Measurements from ENCODE around the gene PCBD2. TPM values are rescaled to one million over a fixed set of nuclear protein-coding genes. Genes with fewer than 3 reads are reported as not detected.
A peak's percentile ranks its signal among the peaks of the same experiment; 100 is the strongest.

The PCBD2 gene
- total and polyA plus RNA-seq, 2 of the 4 experiments (the other 2 are of a cell fraction), result 2.2 to 2.7 TPM

DNA sequence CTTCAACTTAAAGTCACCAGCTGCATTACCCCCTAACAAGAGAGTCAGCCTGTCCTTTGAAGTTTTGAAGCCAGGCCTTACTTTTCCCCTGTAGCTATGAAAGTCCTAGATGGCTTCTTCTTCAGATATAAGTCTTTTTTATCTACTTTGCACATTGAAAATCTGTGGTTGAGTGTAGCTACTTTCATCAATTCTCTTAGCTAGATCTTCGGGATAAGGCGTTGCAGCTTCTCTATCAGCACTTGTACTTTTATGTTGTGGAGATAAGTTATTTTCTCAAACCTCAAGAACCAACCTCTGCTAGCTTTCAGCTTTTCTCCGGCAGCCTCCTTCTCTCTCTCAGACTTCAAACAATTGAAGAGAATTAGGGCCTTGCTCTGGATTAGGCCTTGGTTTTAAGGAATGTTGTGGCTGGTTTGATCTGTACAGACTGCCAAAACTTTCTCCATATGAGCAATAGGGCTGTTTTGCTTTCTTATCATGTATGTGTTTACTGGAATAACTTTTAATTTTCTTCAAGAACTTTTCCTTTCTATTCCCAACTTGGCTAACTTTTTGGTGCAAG, 84.4 kb downstream of the PCBD2 start:
- H3K56ac ChIP-seq (ENCODE audit: extremely low read depth, insufficient read depth, low read length), result no peak overlapping the region
- no peak overlapping the region for H3K4ac ChIP-seq (ENCODE audit: low read depth, low read length)
- H3K79me1 ChIP-seq (ENCODE audit: low read depth in 1 of 2, low read length in 2 of 2), result no peaks in the 10 kb centered on the region
- no peak overlapping the region for H4K91ac ChIP-seq (ENCODE audit: insufficient read depth, low read depth, low read length)
- H3K9ac ChIP-seq (ENCODE audit: low read depth, low read length), result no peak overlapping the region
- H4K5ac ChIP-seq (ENCODE audit: low read depth, low read length), result no peak overlapping the region
- no TSS peak for BruUV-seq (replicated peaks)
- H4K20me1 ChIP-seq (ENCODE audit: insufficient read depth, low read length), result no peaks in the 10 kb centered on the region
- H2AK5ac ChIP-seq (ENCODE audit: low read depth, low read length), result no peak overlapping the region
- H2BK120ac ChIP-seq (ENCODE audit: low read depth, low read length), result no peak overlapping the region
- H3K27me3 ChIP-seq (ENCODE audit: control insufficient read depth, insufficient read depth, low read length), result no peaks in the 10 kb centered on the region; the same call in 1 of the 2 replicates
- H3K18ac ChIP-seq (ENCODE audit: low read depth, low read length), result no peak overlapping the region
- in situ Hi-C loops (cut with MboI; ENCODE audit: low sequenced_read_pairs) (no loop called here), intact Hi-C loops (cut with micrococcal nuclease) (no loop called here), dilution Hi-C loops (cut with HindIII; ENCODE audit: low sequenced_read_pairs, unreplicated experiment) (no loop called here)
- H2BK20ac ChIP-seq (ENCODE audit: low read depth, low read length), result no peak overlapping the region
- no peaks in the 10 kb centered on the region for H3K4me1 ChIP-seq (ENCODE audit: control insufficient read depth, insufficient read depth, low read length)
- no peaks in the 10 kb centered on the region for H3K9me3 ChIP-seq (ENCODE audit: control insufficient read depth, insufficient read depth, low read length)
- H3K36me3 ChIP-seq (ENCODE audit: control insufficient read depth, insufficient read depth, low read length), result no peaks in the 10 kb centered on the region
- H2AK9ac ChIP-seq (replicated peaks; ENCODE audit: low read depth, low read length, poor library complexity), result no peak overlapping the region
- no peak overlapping the region for H2AFZ ChIP-seq (replicated peaks; ENCODE audit: low read length, poor library complexity)
- peak; percentile 65; the same call in 1 of the 2 replicates for ATAC-seq (ENCODE audit: low read depth)
- no peak overlapping the region for H3K4me2 ChIP-seq (ENCODE audit: low read depth, low read length)
- no peak overlapping the region for H2BK15ac ChIP-seq (ENCODE audit: low read depth, low read length)
- no peak overlapping the region for H3K14ac ChIP-seq (replicated peaks; ENCODE audit: low read depth, low read length)
- DNase-seq, result peak; percentile 45
- H3K9me1 ChIP-seq (ENCODE audit: insufficient read depth, low read length), result no peaks in the 10 kb centered on the region
- TF ChIP-seq MAFK (IDR thresholded peaks at IDR 0.05; ENCODE audit: low read depth, low read length), result no peak
- no peak for TF ChIP-seq MXI1 (IDR thresholded peaks at IDR 0.05; ENCODE audit: borderline replicate concordance, low read depth, low read length)
- no peak for TF ChIP-seq CEBPB (IDR thresholded peaks at IDR 0.05; ENCODE audit: low read depth, low read length)
- TF ChIP-seq POLR2A (IDR thresholded peaks at IDR 0.05; ENCODE audit: low read depth, low read length), result no peak
- no peak for TF ChIP-seq ELK1 (IDR thresholded peaks at IDR 0.05; ENCODE audit: borderline replicate concordance, low read depth, low read length)
- TF ChIP-seq CHD1 (IDR thresholded peaks at IDR 0.05; ENCODE audit: low read depth, low read length), result no peak
- TF ChIP-seq BHLHE40 (IDR thresholded peaks at IDR 0.05; ENCODE audit: low read depth, low read length), result no peak
- TF ChIP-seq NFE2L2 (IDR thresholded peaks at IDR 0.05; ENCODE audit: low read depth, low read length), result no peak
- TF ChIP-seq RCOR1 (IDR thresholded peaks at IDR 0.05; ENCODE audit: insufficient replicate concordance, low read length), result no peak
- TF ChIP-seq, protein P1, sequence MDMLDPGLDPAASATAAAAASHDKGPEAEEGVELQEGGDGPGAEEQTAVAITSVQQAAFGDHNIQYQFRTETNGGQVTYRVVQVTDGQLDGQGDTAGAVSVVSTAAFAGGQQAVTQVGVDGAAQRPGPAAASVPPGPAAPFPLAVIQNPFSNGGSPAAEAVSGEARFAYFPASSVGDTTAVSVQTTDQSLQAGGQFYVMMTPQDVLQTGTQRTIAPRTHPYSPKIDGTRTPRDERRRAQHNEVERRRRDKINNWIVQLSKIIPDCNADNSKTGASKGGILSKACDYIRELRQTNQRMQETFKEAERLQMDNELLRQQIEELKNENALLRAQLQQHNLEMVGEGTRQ (IDR thresholded peaks at IDR 0.05; ENCODE audit: low read depth, low read length), result no peak
- no peak for TF ChIP-seq RAD21 (IDR thresholded peaks at IDR 0.05; ENCODE audit: low read length)
- no peak for TF ChIP-seq FOS (IDR thresholded peaks at IDR 0.05; ENCODE audit: low read depth, low read length)
- no peak for TF ChIP-seq SMC3 (IDR thresholded peaks at IDR 0.05; ENCODE audit: low read depth, low read length)
- TF ChIP-seq, protein P2, sequence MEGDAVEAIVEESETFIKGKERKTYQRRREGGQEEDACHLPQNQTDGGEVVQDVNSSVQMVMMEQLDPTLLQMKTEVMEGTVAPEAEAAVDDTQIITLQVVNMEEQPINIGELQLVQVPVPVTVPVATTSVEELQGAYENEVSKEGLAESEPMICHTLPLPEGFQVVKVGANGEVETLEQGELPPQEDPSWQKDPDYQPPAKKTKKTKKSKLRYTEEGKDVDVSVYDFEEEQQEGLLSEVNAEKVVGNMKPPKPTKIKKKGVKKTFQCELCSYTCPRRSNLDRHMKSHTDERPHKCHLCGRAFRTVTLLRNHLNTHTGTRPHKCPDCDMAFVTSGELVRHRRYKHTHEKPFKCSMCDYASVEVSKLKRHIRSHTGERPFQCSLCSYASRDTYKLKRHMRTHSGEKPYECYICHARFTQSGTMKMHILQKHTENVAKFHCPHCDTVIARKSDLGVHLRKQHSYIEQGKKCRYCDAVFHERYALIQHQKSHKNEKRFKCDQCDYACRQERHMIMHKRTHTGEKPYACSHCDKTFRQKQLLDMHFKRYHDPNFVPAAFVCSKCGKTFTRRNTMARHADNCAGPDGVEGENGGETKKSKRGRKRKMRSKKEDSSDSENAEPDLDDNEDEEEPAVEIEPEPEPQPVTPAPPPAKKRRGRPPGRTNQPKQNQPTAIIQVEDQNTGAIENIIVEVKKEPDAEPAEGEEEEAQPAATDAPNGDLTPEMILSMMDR (conservative IDR thresholded peaks at IDR 0.05; ENCODE audit: low read depth, low read length), result no peak
- no peak for TF ChIP-seq MAZ (IDR thresholded peaks at IDR 0.05; ENCODE audit: borderline replicate concordance, low read depth, low read length)
- TF ChIP-seq RFX5 (IDR thresholded peaks at IDR 0.05; ENCODE audit: low read depth, low read length), result no peak
- no peak overlapping the region for H3K27ac ChIP-seq (ENCODE audit: insufficient read depth, low read length)
- ChIA-PET POLR2A (ENCODE audit: unreplicated experiment) (no interaction called here), CTCF (interaction anchor here (0.9 kb wide), 1 partner anchor 58 kb away, joined by 3 read pairs; no protein-coding TSS in a partner anchor)
- no peak overlapping the region for H3K23ac ChIP-seq (ENCODE audit: low read depth, low read length)
- no peak overlapping the region for H2BK5ac ChIP-seq (ENCODE audit: low read depth, low read length, poor library complexity, severe bottlenecking)
- H3K4me3 ChIP-seq (ENCODE audit: insufficient read depth, low read depth, low read length), result no peak overlapping the region
- WGBS, 2 experiments (ENCODE audit: extremely low coverage in 2 of 2, insufficient read length in 1 of 2), result no CpG with 5 or more reads among the region's 3 CpGs
- H4K8ac ChIP-seq (ENCODE audit: low read depth in 2 of 2, low read length in 2 of 2), result no peak overlapping the region

Measured in IMR-90 (cell line).